HepG2 (cell line): ENCODE data around the gene ZNF446. TPM values are rescaled to one million over a fixed set of nuclear protein-coding genes. Genes with fewer than 3 reads are reported as not detected.

Source experiments
- CENPT ChIP-seq: sonication (generic); formaldehyde crosslinking; IDR thresholded peaks from 2 replicates; pipeline ENCODE4 v1.8.0; 2022; ENCODE audit warnings: low read depth, mild to moderate bottlenecking, moderate library complexity, missing genetic modification reagents
- GABPA ChIP-seq, 2 experiments: IDR thresholded peaks; 2 replicates each; pipeline ENCODE4 v1.6.1; 2011 to 2016; ENCODE audit warnings: low read depth in 2 of 2, low read length in 1 of 2, missing biosample characterization in 1 of 2, missing genetic modification characterization in 1 of 2
- HNF1B ChIP-seq: sonication (generic); formaldehyde crosslinking; IDR thresholded peaks from 2 replicates; pipeline ENCODE4 v1.5.1; 2020; ENCODE audit warnings: mild to moderate bottlenecking, moderate library complexity, missing genetic modification reagents
- HNRNPUL1 ChIP-seq: fragments of 200-400 bp; formaldehyde crosslinking; IDR thresholded peaks from 2 replicates; pipeline ENCODE4 v1.6.1; 2017; ENCODE audit warnings: low read depth, mild to moderate bottlenecking, low read length, moderate library complexity
- NCOR1 ChIP-seq: fragments of 200-600 bp; sonication (generic); IDR thresholded peaks from 2 replicates; pipeline ENCODE4 v1.7.0; 2017; ENCODE audit warnings: antibody characterized with exemption, low read length, borderline replicate concordance
- ONECUT2 ChIP-seq: sonication (generic); formaldehyde crosslinking; IDR thresholded peaks from 2 replicates; pipeline ENCODE4 v1.4.0; 2020; ENCODE audit warnings: missing genetic modification reagents
- PBX3 ChIP-seq: sonication (generic); formaldehyde crosslinking; IDR thresholded peaks from 2 replicates; pipeline ENCODE4 v1.8.1; 2023; ENCODE audit warnings: missing genetic modification reagents, inconsistent platforms, borderline replicate concordance
- POGK ChIP-seq: sonication (generic); formaldehyde crosslinking; conservative IDR thresholded peaks from 2 replicates; pipeline ENCODE4 v1.8.0; 2022; ENCODE audit warnings: mild to moderate bottlenecking, moderate library complexity, missing genetic modification reagents
- ZBTB3 ChIP-seq: sonication (generic); formaldehyde crosslinking; IDR thresholded peaks from 2 replicates; pipeline ENCODE4 v1.4.0; 2020; ENCODE audit warnings: low read depth, mild to moderate bottlenecking, moderate library complexity, missing genetic modification reagents, borderline replicate concordance
- ZFYVE20 ChIP-seq: sonication (generic); formaldehyde crosslinking; IDR thresholded peaks from 2 replicates; pipeline ENCODE4 v1.8.0; 2023; ENCODE audit warnings: low read depth, mild to moderate bottlenecking, moderate library complexity, missing genetic modification reagents, borderline replicate concordance
- ZNF225 ChIP-seq: sonication (generic); formaldehyde crosslinking; IDR thresholded peaks from 2 replicates; pipeline ENCODE4 v1.4.0; 2020; ENCODE audit warnings: mild to moderate bottlenecking, missing genetic modification reagents
- ZNF501 ChIP-seq: sonication (generic); formaldehyde crosslinking; IDR thresholded peaks from 2 replicates; pipeline ENCODE4 v1.5.1; 2020; ENCODE audit warnings: mild to moderate bottlenecking, moderate library complexity, missing genetic modification reagents
- ZNF512 ChIP-seq: sonication (generic); formaldehyde crosslinking; IDR thresholded peaks from 2 replicates; pipeline ENCODE4 v1.4.0; 2020; ENCODE audit warnings: mild to moderate bottlenecking, missing genetic modification reagents
- ZNF629 ChIP-seq: sonication (generic); formaldehyde crosslinking; conservative IDR thresholded peaks from 2 replicates; pipeline ENCODE4 v1.5.0; 2020; ENCODE audit warnings: missing genetic modification reagents
- ZNF672 ChIP-seq: sonication (generic); formaldehyde crosslinking; IDR thresholded peaks from 2 replicates; pipeline ENCODE4 v1.8.1; 2022; ENCODE audit warnings: missing genetic modification reagents
- ZNF782 ChIP-seq: sonication (generic); formaldehyde crosslinking; IDR thresholded peaks from 2 replicates; pipeline ENCODE4 v1.4.0; 2020; ENCODE audit warnings: missing genetic modification reagents, mild to moderate bottlenecking, borderline replicate concordance
- polyA plus RNA-seq, 8 experiments: library from polyadenylated mRNA; depleted of rRNA in 3 of 8; stranded (reverse) in 7 of 8; unstranded in 1 of 8; fragments of >200 nt; fragmentation: Illumina TruSeq in 4 of 8; extraction: Trizol in 4 of 8; gene quantifications; 2 replicates each; pipeline versions ENCODE4 v1.2.1 to v1.2.3, GENCODE V29; 2011 to 2016; ENCODE audit warnings: low read depth in 4 of 8, missing spikeins in 1 of 8, mixed read lengths in 1 of 8; ENCODE audit not compliant: insufficient read depth in 1 of 8
- total RNA-seq, 5 experiments: library from RNA; depleted of rRNA; stranded (reverse); fragments of >200 nt; fragmentation: Illumina TruSeq; extraction: Trizol; gene quantifications; 2 replicates each; pipeline ENCODE4 v1.2.3, GENCODE V29; 2016; ENCODE audit warnings: low read depth in 1 of 5
- TF ChIP-seq, protein P1 (sequence below): IDR thresholded peaks from 2 replicates; pipeline ENCODE4 v1.6.1; 2016; ENCODE audit warnings: mild to moderate bottlenecking

Gene ZNF446
- total and polyA plus RNA-seq, 2 of the 13 experiments (the other 11 are each of a cell fraction or from before 2014, with no cell fraction given): 3.0 to 3.6 TPM

GRCh38 chr19:58513694-58514563 is 37.8 kb downstream of the ZNF446 start (continued):
- no peak for TF ChIP-seq ZNF225 (CRISPR knock-in tag)
- 0 out of 2 replicates have a peak, but pooled peaks have one; percentile 19 for TF ChIP-seq ONECUT2 (CRISPR knock-in tag)
- TF ChIP-seq ZNF629 (CRISPR knock-in tag): no peak
- TF ChIP-seq, protein P1, sequence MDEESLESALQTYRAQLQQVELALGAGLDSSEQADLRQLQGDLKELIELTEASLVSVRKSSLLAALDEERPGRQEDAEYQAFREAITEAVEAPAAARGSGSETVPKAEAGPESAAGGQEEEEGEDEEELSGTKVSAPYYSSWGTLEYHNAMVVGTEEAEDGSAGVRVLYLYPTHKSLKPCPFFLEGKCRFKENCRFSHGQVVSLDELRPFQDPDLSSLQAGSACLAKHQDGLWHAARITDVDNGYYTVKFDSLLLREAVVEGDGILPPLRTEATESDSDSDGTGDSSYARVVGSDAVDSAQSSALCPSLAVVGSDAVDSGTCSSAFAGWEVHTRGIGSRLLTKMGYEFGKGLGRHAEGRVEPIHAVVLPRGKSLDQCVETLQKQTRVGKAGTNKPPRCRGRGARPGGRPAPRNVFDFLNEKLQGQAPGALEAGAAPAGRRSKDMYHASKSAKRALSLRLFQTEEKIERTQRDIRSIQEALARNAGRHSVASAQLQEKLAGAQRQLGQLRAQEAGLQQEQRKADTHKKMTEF (CRISPR knock-in tag): peak; percentile 71; the same call in 1 of the 2 replicates
- TF ChIP-seq ZNF501 (CRISPR knock-in tag): 0 out of 2 replicates have a peak, but pooled peaks have one; percentile 42
- TF ChIP-seq HNRNPUL1: no peak
- no peak for TF ChIP-seq ZNF672 (CRISPR knock-in tag)
- no peak for TF ChIP-seq ZFYVE20 (CRISPR knock-in tag)
- TF ChIP-seq ZNF782: peak; percentile 55
- TF ChIP-seq NCOR1: no peak
- TF ChIP-seq CENPT (CRISPR knock-in tag): peak; percentile 85; the same call in 1 of the 2 replicates
- TF ChIP-seq HNF1B (CRISPR knock-in tag): no peak
- peak; percentile 60 for TF ChIP-seq POGK
- no peak for TF ChIP-seq ZNF512
- TF ChIP-seq PBX3 (CRISPR knock-in tag): no peak
- peak; percentile 79; the same call in 1 of the 2 replicates for TF ChIP-seq ZBTB3 (CRISPR knock-in tag)
- no peak for TF ChIP-seq GABPA (IDR thresholded peaks at IDR 0.05; ENCODE audit: low read depth, low read length)
- no peak for TF ChIP-seq GABPA (CRISPR knock-in tag; IDR thresholded peaks at IDR 0.05; ENCODE audit: low read depth)
